ENCODE results near the gene PDCD2.
"Not testable (repeated sequence)": the region's sequence is repeated elsewhere in the genome, so short reads cannot be mapped to it uniquely, and the experiment has no call there.

Gene PDCD2

GRCh38 chr6:170529839-170530469, 54.5 kb downstream of the PDCD2 start:
- no peak overlapping the region for H3K4me3 ChIP-seq (ENCODE audit: low read length)
- peak; percentile 75 for DNase-seq (ENCODE audit: low read depth)
- peak; percentile 97 for TF ChIP-seq CTCF (conservative IDR thresholded peaks at IDR 0.05; ENCODE audit: low read length)

- not testable (repeated sequence) for DNase-seq (ENCODE audit: low read depth); H3K4me3 ChIP-seq (ENCODE audit: low read length)
These were observed 56.4 kb downstream of the PDCD2 start for GRCh38 chr6:170527995-170528394.

- H3K4me3 ChIP-seq (ENCODE audit: low read length), result no peak overlapping the region
- no peak for DNase-seq (ENCODE audit: low read depth)
- TF ChIP-seq CTCF (conservative IDR thresholded peaks at IDR 0.05; ENCODE audit: low read length), result no peak
These were observed 58.6 kb downstream of the PDCD2 start for GRCh38 chr6:170525795-170526194.
